AG09319 (cell line): ENCODE measurements around the gene FLRT2.

Experiments
- DNase-seq: peaks from one replicate; pipeline ENCODE4 v3.0.0-alpha.2; 2010; ENCODE audit warnings: low read depth; ENCODE audit errors: extremely low read depth
- TF ChIP-seq, protein P1 (sequence below): IDR thresholded peaks from 2 replicates; pipeline ENCODE4 v1.5.1; 2011; ENCODE audit warnings: low read depth, mild to moderate bottlenecking, inconsistent platforms, low read length, moderate library complexity

FLRT2 gene

GRCh38 chr14:85580536-85581140, 50.7 kb downstream of the FLRT2 start:
- TF ChIP-seq, protein P1, sequence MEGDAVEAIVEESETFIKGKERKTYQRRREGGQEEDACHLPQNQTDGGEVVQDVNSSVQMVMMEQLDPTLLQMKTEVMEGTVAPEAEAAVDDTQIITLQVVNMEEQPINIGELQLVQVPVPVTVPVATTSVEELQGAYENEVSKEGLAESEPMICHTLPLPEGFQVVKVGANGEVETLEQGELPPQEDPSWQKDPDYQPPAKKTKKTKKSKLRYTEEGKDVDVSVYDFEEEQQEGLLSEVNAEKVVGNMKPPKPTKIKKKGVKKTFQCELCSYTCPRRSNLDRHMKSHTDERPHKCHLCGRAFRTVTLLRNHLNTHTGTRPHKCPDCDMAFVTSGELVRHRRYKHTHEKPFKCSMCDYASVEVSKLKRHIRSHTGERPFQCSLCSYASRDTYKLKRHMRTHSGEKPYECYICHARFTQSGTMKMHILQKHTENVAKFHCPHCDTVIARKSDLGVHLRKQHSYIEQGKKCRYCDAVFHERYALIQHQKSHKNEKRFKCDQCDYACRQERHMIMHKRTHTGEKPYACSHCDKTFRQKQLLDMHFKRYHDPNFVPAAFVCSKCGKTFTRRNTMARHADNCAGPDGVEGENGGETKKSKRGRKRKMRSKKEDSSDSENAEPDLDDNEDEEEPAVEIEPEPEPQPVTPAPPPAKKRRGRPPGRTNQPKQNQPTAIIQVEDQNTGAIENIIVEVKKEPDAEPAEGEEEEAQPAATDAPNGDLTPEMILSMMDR = no peak
- DNase-seq = no peak

- no peak for DNase-seq
- TF ChIP-seq, protein P1 = no peak
These were observed 51.7 kb downstream of the FLRT2 start for GRCh38 chr14:85581691-85582090.

GRCh38 chr14:85583380-85583779, 53.4 kb downstream of the FLRT2 start:
- DNase-seq = no peak
- TF ChIP-seq, protein P1 = no peak

- TF ChIP-seq, protein P1 = no peak
- DNase-seq = no peak
These were observed 54.5 kb downstream of the FLRT2 start for GRCh38 chr14:85584481-85584880.

GRCh38 chr14:85587151-85587711, 57.3 kb downstream of the FLRT2 start:
- peak; percentile 98 for DNase-seq
- TF ChIP-seq, protein P1 = no peak

DNA sequence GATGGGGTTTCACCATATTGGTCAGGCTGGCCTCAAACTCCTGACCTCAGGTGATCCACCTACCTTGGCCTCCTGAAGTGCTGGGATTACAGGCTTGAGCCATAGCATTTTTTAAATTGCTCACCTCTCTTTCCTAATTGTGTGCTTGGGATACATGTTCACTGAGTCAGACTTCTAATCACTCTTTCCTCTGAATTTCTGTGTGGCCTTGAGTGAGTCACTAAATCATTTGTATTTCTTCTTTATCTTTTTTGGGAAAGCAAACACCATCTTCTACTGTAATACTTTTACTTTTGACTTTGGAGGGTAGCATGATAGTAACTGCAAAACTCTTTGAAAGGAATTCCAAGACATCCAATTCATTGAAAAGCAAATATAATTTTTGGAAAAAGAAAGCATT, 60.8 kb downstream of the FLRT2 start:
- TF ChIP-seq, protein P1 = no peak
- no peak for DNase-seq

- no peak for DNase-seq
- TF ChIP-seq, protein P1 = no peak
These were observed 64.3 kb downstream of the FLRT2 start for GRCh38 chr14:85594217-85594616.
